HG03558 (cell line): ENCODE data around the gene MAP3K12.

ENCODE experiments used
- ATAC-seq: cut with Tn5 transposase; IDR thresholded peaks from one replicate; pipeline ENCODE4 v1.9.1; 2021; ENCODE audit warnings: moderate number of reproducible peaks; ENCODE audit not compliant: unreplicated experiment; ENCODE audit errors: extremely low read depth

The MAP3K12 gene

GRCh38 chr12:53478865-53479264 is 20.4 kb downstream of the MAP3K12 start:
- ATAC-seq = no peak

DNA sequence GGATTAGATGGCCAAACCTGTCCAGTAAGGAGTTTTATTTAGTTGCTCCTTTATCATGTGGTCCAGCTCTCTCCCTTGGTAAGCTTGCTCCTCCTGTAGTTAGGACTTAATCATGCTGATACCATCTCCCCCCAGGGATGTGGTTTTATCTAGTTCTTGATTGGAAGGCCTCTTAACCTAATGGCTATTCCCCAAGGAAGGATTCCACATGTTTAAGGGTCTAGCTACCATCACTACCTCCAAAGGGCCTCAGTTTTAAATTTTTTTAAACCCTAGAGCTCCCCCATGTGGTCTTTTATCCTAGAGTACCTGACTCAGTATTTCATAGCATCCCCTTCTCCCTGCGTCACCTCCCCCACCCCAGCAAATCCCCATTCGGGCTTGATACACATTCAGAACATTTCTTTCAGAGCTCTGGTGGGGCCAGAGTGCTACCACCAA is 22.5 kb downstream of the MAP3K12 start:
- ATAC-seq = no peak

- ATAC-seq = no peak
Observed at GRCh38 chr12:53474819-53475218, 24.4 kb downstream of the MAP3K12 start.

DNA sequence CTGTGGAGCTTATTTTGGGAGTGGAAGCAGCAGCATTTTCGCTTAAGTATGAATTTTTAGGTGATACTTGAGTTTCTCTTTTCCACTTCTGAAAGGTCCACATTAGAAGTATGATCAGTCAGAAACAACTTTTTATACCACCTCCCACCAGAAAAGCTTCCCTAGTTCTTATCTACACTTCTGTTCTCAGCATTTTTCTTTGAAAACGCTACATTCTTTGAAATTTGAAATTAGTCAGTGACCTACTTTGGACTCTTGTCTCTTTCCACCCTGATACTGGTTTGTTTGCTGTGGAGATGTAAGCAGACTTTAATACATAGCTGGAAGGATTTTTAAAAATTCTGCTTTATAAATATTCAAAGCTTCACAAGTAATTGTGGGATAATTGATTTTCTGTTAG is 25.2 kb downstream of the MAP3K12 start:
- ATAC-seq = no peak

GRCh38 chr12:53472056-53472582 is 27.1 kb downstream of the MAP3K12 start:
- ATAC-seq = no peak

- ATAC-seq = no peak
Observed at GRCh38 chr12:53468282-53468681, 31.0 kb downstream of the MAP3K12 start.

DNA sequence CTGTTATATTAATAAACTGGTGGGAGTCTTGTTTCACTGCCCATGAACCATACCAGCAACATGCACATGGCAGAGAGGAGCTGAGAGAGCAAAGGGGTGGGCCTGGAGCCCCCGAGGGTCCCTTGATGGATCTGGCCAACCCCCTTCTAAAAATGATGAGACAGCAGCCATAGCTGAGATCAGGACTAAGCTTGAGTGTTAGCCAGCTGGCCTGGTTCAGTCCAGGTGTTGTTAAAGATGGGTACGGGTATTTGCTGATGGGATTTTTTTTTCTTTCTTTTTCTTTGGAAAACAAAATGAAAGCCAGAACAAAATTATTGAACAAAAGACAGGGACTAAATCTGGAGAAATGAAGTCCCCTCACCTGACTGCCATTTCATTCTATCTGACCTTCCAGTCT is 31.4 kb downstream of the MAP3K12 start:
- ATAC-seq = no peak

DNA sequence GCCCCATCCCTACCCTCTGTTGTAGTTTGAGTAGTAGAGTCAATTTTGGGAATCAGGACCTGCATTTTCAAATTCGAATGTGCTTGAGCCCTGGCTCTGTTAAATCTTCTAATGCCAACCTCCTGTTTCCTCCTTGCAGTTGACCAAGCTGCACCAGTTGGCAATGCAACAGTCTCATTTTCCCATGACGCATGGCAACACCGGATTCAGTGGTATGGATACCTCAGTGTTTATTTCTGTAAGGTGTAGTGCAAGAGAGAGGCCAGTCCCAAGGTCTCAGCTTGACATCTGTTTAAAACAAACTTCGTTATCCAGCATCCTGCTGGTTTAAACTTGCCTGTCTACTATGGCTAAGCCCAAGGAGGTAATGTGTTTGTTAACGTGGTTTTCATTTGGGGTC is 32.2 kb downstream of the MAP3K12 start:
- no peak for ATAC-seq

- ATAC-seq = no peak
Observed at GRCh38 chr12:53466640-53467039, 32.6 kb downstream of the MAP3K12 start.

DNA sequence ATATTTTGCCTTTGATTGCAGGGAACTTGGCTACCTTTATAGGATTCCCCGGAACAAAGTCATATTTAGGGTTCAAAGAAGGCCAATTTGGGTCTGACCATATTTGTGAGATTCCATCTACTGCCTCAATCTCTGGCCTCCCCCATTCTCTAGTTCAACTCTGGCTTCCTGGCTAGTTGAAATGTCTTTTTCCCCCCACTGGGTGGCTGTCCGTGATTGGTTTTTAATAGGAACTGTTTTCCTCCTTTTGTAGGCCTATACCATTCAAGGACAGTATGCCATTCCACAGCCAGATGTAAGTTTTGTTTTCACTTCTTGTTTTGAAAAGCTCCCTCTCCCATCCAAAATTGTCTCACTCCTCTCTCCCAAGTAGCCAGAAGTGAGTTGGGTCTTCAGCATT is 33.6 kb downstream of the MAP3K12 start:
- ATAC-seq = no peak

DNA sequence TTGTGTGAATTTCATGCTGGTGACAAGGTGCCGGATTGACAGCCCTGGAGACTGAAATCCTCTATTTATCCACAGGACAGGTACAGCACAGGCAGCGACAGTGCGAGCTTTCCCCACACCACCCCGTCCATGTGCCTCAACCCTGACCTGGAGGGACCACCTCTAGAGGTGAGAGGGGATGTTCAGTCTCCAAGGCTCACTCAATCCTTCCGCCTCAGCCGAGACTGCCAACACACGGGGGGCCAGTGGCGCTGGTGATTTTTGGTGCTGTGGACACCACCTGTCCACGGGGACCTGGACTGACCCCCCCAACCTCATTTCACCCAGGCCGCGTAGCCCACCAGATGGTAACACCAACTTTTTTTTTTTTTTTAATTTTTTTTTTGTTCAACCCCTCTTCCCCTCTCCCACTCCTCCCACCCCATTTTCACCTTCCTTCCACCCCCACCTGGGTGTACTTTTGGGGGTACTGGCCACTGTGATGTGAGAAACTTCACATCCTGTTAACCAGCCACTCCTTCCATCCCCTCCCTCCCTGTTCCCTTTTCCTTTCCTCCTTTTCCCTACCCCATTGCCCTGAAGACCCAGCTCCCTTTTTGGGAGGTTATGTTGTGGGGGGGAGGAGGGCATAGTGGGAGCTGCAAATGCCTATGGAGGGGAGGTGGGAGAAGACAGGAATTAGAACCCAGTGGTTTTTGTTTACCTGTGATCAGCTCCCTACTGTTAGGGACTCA is 34.4 kb downstream of the MAP3K12 start:
- no peak for ATAC-seq

GRCh38 chr12:53463802-53464560 is 35.3 kb downstream of the MAP3K12 start:
- no peak for ATAC-seq

DNA sequence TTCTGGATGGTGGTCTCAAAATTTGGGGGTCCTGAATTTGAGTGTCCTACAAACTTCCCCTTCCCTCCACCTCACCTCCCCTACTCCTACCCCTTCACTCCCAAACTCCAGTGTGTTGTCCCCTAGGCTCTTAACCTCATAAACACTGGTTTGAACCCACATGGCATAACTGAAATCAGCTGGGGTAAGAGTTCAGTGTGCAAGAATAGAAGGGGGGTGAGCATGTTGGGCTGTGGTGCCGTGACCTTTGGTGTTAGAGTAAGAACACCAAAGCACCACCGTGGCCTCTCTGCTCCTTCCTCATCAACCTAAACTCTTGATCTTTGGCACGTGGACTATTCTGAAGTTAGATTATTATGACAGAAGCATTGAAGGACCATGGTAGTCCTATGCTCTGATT is 36.3 kb downstream of the MAP3K12 start:
- no peak for ATAC-seq

- ATAC-seq = no peak
Observed at GRCh38 chr12:53461591-53461990, 37.7 kb downstream of the MAP3K12 start.

DNA sequence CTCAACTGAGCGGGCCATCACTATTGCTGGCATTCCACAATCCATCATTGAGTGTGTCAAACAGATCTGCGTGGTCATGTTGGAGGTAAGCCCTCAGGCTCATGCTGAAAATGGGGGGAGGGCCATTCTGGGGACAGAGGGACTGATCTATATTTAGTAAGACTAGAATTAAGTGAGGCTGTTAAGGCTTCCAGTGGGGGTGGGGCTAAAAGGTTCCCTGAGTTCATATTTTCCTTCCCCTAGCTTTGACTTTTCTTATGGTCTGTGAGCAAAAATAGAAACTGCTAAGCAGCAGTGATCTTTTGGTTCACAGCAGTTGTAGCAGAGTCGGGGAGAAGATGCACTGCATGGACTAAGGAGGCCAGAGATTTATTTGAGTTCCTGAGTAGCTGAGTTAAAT is 38.2 kb downstream of the MAP3K12 start:
- no peak for ATAC-seq

GRCh38 chr12:53459097-53459496 is 40.2 kb downstream of the MAP3K12 start:
- ATAC-seq = no peak

DNA sequence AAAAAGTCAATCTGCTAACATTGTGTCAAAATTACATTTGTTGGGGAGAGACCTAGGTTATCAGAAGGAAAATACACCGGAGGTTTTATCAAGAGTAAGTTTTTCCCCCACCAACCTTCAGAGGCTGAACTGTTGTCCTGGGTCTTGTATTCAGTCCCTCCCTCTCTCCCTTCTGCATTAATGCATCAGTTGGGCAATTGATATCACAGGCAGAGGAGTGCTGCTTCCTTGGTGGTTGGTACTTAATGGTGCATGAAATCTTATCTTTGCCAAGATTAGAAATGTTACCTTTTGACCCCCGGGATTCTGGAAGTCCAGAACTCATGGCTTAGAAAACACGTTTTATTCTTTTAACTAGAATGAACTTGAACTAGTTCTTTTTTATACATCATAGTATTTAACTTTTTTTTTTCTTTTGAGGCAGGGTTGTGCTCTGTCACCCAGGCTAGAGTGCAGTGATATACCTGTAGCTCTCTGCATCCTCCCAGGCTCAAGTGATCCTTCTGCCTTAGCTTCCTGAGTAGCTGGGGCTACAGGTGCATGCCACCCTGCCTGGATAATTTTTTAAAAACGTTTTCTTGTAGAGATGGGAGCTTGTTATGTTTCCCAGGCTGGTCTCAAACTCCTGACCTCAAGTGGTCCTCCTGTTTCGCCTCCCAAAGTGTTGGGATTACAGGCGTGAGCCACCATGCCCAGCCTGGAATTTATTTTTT is 42.4 kb downstream of the MAP3K12 start:
- ATAC-seq = no peak

GRCh38 chr12:53454707-53455106 is 44.6 kb downstream of the MAP3K12 start:
- ATAC-seq = no peak

- ATAC-seq = no peak
Observed at GRCh38 chr12:53453953-53454640, 45.2 kb downstream of the MAP3K12 start.
